ENCODE data around the gene STX5. TPM values are rescaled to one million over a fixed set of nuclear protein-coding genes. Genes with fewer than 3 reads are reported as not detected.
A peak's percentile ranks its signal among the peaks of the same experiment; 100 is the strongest.

STX5 gene
- total and polyA plus RNA-seq, 10 of the 15 experiments (the other 5 are each of a cell fraction or from before 2014, with no cell fraction given) = 3.8 to 35.4 (median 27.4) TPM

- TF ChIP-seq ZNF217 (IDR thresholded peaks at IDR 0.05) (peak; percentile 61; the same call in 1 of the 2 replicates), YY1 (IDR thresholded peaks at IDR 0.05; ENCODE audit: low read depth, low read length) (peak; percentile 92), NFIC (IDR thresholded peaks at IDR 0.05; ENCODE audit: low read depth, low read length) (no peak), SMARCA5 (IDR thresholded peaks at IDR 0.05) (peak; percentile 83), SREBF1 (IDR thresholded peaks at IDR 0.05; ENCODE audit: low read length) (no peak), ATF2 (IDR thresholded peaks at IDR 0.05; ENCODE audit: low read length) (no peak), BCL3 (IDR thresholded peaks at IDR 0.05; ENCODE audit: borderline replicate concordance, insufficient read depth, low read depth, low read length, poor library complexity, severe bottlenecking) (peak; percentile 63), ZSCAN29 (IDR thresholded peaks at IDR 0.05) (peak; percentile 60; the same call in 1 of the 2 replicates), SMAD5 (IDR thresholded peaks at IDR 0.05; ENCODE audit: low read depth) (peak; percentile 99), NFYA (IDR thresholded peaks at IDR 0.05; ENCODE audit: borderline replicate concordance, low read depth, low read length) (no peak), TCF7 (IDR thresholded peaks at IDR 0.05; ENCODE audit: borderline replicate concordance) (0 out of 2 replicates have a peak, but pooled peaks have one; percentile 39), MEF2B (IDR thresholded peaks at IDR 0.05; ENCODE audit: partially characterized antibody, poor library complexity, severe bottlenecking) (no peak), SP1 (IDR thresholded peaks at IDR 0.05; ENCODE audit: low read depth, low read length) (peak; percentile 85), RELA (IDR thresholded peaks at IDR 0.05; ENCODE audit: borderline replicate concordance, partially characterized antibody) (peak; percentile 23), NR2F1 (conservative IDR thresholded peaks at IDR 0.05) (peak; percentile 72), SPI1 (IDR thresholded peaks at IDR 0.05; ENCODE audit: borderline replicate concordance, insufficient read depth, low read depth, low read length) (0 out of 2 replicates have a peak, but pooled peaks have one; percentile 13), EED (IDR thresholded peaks at IDR 0.05; ENCODE audit: low read depth) (no peak), REST (IDR thresholded peaks at IDR 0.05; ENCODE audit: low read depth, low read length) (peak; percentile 49; the same call in 1 of the 2 replicates), STAT1 (conservative IDR thresholded peaks at IDR 0.05) (peak; percentile 83), BCLAF1 (IDR thresholded peaks at IDR 0.05) (peak; percentile 66; the same call in 1 of the 2 replicates), RUNX3 (IDR thresholded peaks at IDR 0.05; ENCODE audit: low read length) (peak; percentile 3; the same call in 1 of the 2 replicates)
These were observed 26.6 kb downstream of the STX5 start, which contains the start of gene NXF1 (continued) for GRCh38 chr11:62805076-62805892.
